ENCODE results near the gene ABHD12.

GRCh38 chr20:25378884-25379733, 11.5 kb downstream of the ABHD12 start:
- TF ChIP-seq, protein P1, sequence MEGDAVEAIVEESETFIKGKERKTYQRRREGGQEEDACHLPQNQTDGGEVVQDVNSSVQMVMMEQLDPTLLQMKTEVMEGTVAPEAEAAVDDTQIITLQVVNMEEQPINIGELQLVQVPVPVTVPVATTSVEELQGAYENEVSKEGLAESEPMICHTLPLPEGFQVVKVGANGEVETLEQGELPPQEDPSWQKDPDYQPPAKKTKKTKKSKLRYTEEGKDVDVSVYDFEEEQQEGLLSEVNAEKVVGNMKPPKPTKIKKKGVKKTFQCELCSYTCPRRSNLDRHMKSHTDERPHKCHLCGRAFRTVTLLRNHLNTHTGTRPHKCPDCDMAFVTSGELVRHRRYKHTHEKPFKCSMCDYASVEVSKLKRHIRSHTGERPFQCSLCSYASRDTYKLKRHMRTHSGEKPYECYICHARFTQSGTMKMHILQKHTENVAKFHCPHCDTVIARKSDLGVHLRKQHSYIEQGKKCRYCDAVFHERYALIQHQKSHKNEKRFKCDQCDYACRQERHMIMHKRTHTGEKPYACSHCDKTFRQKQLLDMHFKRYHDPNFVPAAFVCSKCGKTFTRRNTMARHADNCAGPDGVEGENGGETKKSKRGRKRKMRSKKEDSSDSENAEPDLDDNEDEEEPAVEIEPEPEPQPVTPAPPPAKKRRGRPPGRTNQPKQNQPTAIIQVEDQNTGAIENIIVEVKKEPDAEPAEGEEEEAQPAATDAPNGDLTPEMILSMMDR (IDR thresholded peaks at IDR 0.05; ENCODE audit: low read length) = no peak
- no peak for TF ChIP-seq EZH2 (IDR thresholded peaks at IDR 0.05; ENCODE audit: borderline replicate concordance, low read length)

Measured in OCI-LY1 (cell line).